ENCODE data around the gene GNAQ. TPM values are rescaled to one million over a fixed set of nuclear protein-coding genes. Genes with fewer than 3 reads are reported as not detected.
"Not testable (repeated sequence)": the region's sequence is repeated elsewhere in the genome, so short reads cannot be mapped to it uniquely, and the experiment has no call there.

Gene GNAQ
- total and polyA plus RNA-seq, 8 donors = 55.5 to 95.5 (median 62.8) TPM

DNA sequence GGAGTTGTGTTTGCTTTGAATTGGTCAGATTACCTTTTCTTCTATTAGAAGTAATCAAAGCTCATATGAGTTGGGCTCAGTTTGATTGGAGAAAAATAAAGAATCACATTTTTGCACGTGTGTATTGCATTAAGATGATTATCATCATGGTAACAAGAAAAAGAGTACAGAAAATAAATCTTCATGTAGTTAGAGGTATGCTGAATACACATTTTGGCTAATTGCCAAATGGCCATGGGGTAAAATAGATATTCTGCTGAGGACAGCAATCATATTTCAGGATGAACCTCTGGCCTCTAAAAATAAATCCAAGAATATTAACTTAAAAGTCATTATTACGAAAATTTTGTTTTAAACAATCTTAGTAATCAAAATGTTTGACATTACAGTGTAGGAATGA lies 38.9 kb upstream of the GNAQ start:
- peaks cover 0 to 15% of the 10 kb centered on the region in 2 donors for H3K4me1 ChIP-seq
- H3K27me3 ChIP-seq = no peaks in the 10 kb centered on the region
- H3K27ac ChIP-seq = no peak overlapping the region
- H3K4me3 ChIP-seq = no peak overlapping the region
- intact Hi-C loops (cut with DNase I) = no loop called here
- TF ChIP-seq, protein P1, sequence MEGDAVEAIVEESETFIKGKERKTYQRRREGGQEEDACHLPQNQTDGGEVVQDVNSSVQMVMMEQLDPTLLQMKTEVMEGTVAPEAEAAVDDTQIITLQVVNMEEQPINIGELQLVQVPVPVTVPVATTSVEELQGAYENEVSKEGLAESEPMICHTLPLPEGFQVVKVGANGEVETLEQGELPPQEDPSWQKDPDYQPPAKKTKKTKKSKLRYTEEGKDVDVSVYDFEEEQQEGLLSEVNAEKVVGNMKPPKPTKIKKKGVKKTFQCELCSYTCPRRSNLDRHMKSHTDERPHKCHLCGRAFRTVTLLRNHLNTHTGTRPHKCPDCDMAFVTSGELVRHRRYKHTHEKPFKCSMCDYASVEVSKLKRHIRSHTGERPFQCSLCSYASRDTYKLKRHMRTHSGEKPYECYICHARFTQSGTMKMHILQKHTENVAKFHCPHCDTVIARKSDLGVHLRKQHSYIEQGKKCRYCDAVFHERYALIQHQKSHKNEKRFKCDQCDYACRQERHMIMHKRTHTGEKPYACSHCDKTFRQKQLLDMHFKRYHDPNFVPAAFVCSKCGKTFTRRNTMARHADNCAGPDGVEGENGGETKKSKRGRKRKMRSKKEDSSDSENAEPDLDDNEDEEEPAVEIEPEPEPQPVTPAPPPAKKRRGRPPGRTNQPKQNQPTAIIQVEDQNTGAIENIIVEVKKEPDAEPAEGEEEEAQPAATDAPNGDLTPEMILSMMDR (IDR thresholded peaks at IDR 0.05) = no peak
- DNase-seq = no peak
- no peaks in the 10 kb centered on the region for H3K36me3 ChIP-seq
- ATAC-seq = no peak
- H3K9me3 ChIP-seq = peaks cover 0 to 8% of the 10 kb centered on the region in 2 donors

DNA sequence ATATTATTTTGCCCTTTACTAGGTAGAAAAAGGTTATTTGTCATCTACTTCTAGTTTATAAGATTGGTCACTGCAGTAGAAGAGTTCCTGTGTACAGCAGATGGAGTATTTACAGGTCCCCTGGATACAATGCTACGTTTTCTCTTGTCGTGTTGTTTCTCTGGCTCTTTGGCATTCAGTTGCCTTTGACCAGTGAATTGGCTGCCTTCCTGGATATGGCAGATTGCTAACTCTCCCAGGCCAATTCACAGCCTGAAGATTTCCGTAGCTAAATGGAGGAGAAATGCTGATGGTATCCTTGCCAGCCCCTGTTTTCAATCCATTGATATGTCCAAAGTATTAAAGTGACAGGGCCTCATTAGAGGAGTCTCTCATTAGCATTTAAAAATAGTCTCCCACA lies 32.5 kb upstream of the GNAQ start:
- Histone ChIP-seq H3K4me3 (no peak overlapping the region), H3K27ac (no peak overlapping the region), H3K9me3 (peaks cover 0 to 8% of the 10 kb centered on the region in 2 donors), H3K36me3 (no peaks in the 10 kb centered on the region), H3K27me3 (no peaks in the 10 kb centered on the region), H3K4me1 (no peaks in the 10 kb centered on the region)
- no peak for ATAC-seq
- intact Hi-C loops (cut with DNase I) = no loop called here
- TF ChIP-seq, protein P1 (IDR thresholded peaks at IDR 0.05) = no peak
- no peak for DNase-seq

DNA sequence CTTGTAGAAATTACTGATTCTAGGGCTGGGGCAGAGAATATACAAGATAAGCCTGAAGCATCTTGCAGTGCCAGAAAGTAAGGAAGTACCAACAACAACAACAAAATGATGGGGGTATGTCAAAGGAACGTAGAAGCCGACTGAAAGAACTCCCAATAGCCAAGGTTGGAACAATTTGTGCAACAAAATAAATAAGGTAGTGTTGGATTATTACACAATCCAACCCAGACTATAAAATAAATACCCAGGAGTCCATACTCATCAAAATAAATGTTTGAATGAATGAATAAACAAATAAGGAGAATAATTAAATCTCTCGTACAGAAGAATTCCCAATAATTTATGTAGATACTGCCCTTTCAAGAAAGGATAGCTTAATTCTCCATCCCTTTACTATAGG lies 31.1 kb upstream of the GNAQ start:
- Histone ChIP-seq H3K27ac (no peak overlapping the region), H3K9me3 (peaks cover 0 to 5% of the 10 kb centered on the region in 2 donors), H3K36me3 (no peaks in the 10 kb centered on the region), H3K4me1 (no peaks in the 10 kb centered on the region), H3K27me3 (no peaks in the 10 kb centered on the region), H3K4me3 (no peak overlapping the region)
- no peak for DNase-seq
- TF ChIP-seq, protein P1 (IDR thresholded peaks at IDR 0.05) = no peak
- intact Hi-C loops (cut with DNase I) = no loop called here
- ATAC-seq = no peak

DNA sequence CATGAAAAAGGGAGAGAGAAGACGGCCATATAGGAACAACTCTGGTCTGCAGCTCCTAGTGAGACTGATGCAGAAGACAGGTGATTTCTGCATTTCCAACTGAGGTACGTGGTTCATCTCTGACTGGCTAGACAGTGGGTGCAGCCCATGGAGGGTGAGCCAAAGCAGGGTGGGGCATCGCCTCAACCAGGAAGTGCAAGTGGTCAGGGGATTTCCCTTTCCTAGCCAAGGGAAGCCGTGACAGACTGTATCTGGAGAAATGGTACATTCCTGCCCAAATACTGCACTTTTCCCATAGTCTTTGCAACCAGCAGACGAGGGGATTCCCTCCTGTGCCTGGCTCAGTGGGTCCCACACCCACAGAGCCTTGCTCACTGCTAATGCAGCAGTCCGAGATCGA lies 22.6 kb upstream of the GNAQ start:
- H3K27ac ChIP-seq; H3K4me1 ChIP-seq; H3K36me3 ChIP-seq; H3K9me3 ChIP-seq; intact Hi-C loops (cut with DNase I); H3K4me3 ChIP-seq; ATAC-seq; H3K27me3 ChIP-seq: not testable (repeated sequence)
- DNase-seq = peak in 1 of 4 donors; percentile 60

DNA sequence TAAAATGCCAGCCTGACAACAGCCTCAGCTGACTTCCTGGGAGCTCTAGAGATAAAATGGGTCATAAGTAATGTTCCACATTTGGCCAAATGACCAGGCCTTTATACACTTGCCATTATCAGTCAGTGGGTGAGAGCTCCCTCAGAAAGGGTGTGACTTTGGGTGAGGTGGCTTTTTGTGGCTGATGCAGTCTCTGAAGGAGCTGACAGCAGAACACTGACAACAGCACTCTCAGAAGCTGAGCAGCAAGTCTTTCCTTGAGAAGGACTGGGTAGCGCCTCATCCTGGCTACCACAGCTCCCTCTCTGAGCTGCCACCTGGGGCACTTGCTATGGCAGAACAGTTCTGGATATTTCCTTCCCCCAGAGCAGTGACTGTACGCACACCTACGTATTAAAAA lies 22.0 kb upstream of the GNAQ start:
- H3K27me3 ChIP-seq = no peaks in the 10 kb centered on the region
- no peak for DNase-seq
- ATAC-seq = no peak
- no peaks in the 10 kb centered on the region for H3K36me3 ChIP-seq
- TF ChIP-seq, protein P1 (IDR thresholded peaks at IDR 0.05) = no peak
- no peak overlapping the region for H3K4me3 ChIP-seq
- H3K9me3 ChIP-seq = no peaks in the 10 kb centered on the region
- intact Hi-C loops (cut with DNase I) = no loop called here
- peaks cover 0 to 10% of the 10 kb centered on the region in 2 donors for H3K4me1 ChIP-seq
- no peak overlapping the region for H3K27ac ChIP-seq

DNA sequence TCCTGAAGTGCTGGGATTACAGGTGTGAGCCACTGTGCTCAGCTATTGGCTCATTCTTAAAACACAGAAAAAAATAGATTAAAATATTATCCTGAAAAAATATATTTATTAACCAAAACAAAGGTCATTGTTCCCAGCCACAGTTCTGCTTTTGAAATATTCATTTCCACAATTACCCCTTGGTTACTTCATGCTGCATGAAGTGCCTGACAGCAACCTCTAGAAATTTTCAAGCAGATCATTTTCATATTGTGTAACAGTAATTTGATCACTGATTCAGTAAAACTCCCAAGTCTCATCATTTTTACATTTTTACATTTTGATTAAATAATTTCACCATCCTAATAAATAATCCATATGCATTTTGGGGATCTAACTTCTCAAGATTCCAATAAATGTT lies 18.8 kb upstream of the GNAQ start:
- DNase-seq (no peak), ATAC-seq (no peak)
- Histone ChIP-seq H3K27ac (no peak overlapping the region), H3K4me3 (no peak overlapping the region), H3K4me1 (peaks cover 0 to 10% of the 10 kb centered on the region in 2 donors), H3K36me3 (no peaks in the 10 kb centered on the region), H3K9me3 (no peaks in the 10 kb centered on the region), H3K27me3 (no peaks in the 10 kb centered on the region)
- intact Hi-C loops (cut with DNase I) = no loop called here
- TF ChIP-seq, protein P1 (IDR thresholded peaks at IDR 0.05) = no peak
